Measurements from ENCODE around the gene REEP6. TPM values are rescaled to one million over a fixed set of nuclear protein-coding genes. Genes with fewer than 3 reads are reported as not detected.

Gene REEP6
- total and polyA plus RNA-seq, 2 of the 8 experiments (the other 6 are each of a cell fraction or from before 2014, with no cell fraction given), result 12.6 to 20.7 TPM

- Histone ChIP-seq H3K18ac (ENCODE audit: extremely low read depth, low read length) (no peak overlapping the region), H2BK20ac (ENCODE audit: low read length) (no peak overlapping the region), H3K14ac (ENCODE audit: insufficient read length) (no peak overlapping the region), H3K4ac (replicated peaks; ENCODE audit: insufficient read length, low read depth, low read length) (no peak overlapping the region), H3K23ac (ENCODE audit: insufficient read length) (no peak overlapping the region), H4K91ac (replicated peaks; ENCODE audit: insufficient read length, low read length) (no peak overlapping the region), H4K20me1 (replicated peaks in 1 of 2; ENCODE audit: control insufficient read depth in 1 of 2, insufficient read depth in 2 of 2, low read length in 2 of 2) (peaks cover 13 to 14% of the 10 kb centered on the region in 2 experiments), H2AFZ (ENCODE audit: low read length) (no peak overlapping the region), H3K79me1 (ENCODE audit: low read depth, low read length) (no peaks in the 10 kb centered on the region), H2BK120ac (replicated peaks; ENCODE audit: low read depth, low read length) (no peak overlapping the region), H3K9ac (replicated peaks in 1 of 4; ENCODE audit: extremely low read depth in 1 of 4, low read depth in 3 of 4, low read length in 3 of 4) (no peak overlapping the region), H2BK5ac (ENCODE audit: low read depth, low read length) (no peak overlapping the region), H2AK5ac (ENCODE audit: low read depth, low read length) (no peak overlapping the region), H3K4me3 (ENCODE audit: extremely low read depth in 1 of 4, insufficient read depth in 2 of 4, low read depth in 3 of 4, low read length in 4 of 4) (no peak overlapping the region), H3K27me3 (replicated peaks in 1 of 4; ENCODE audit: control insufficient read depth in 3 of 4, extremely low read depth in 1 of 4, insufficient read depth in 3 of 4, low read length in 3 of 4) (peaks cover 34 to 58% (median 52%) of the 10 kb centered on the region in 4 experiments), H4K5ac (ENCODE audit: insufficient read length, low read depth, low read length) (no peak overlapping the region), H3K56ac (replicated peaks; ENCODE audit: insufficient read length, low read depth, low read length) (no peak overlapping the region), H2BK12ac (ENCODE audit: low read depth, low read length) (no peak overlapping the region), H2BK15ac (ENCODE audit: low read length) (no peak overlapping the region), H3K79me2 (ENCODE audit: control insufficient read depth in 1 of 2, insufficient read depth in 2 of 2, low read length in 2 of 2) (no peaks in the 10 kb centered on the region), H3K9me3 (ENCODE audit: insufficient read depth in 2 of 2, low read depth in 1 of 2, low read length in 1 of 2) (no peaks in the 10 kb centered on the region), H3K23me2 (ENCODE audit: low read depth, low read length) (peaks cover 4% of the 10 kb centered on the region; the same call in 1 of the 2 replicates), H3K4me1 (replicated peaks in 1 of 4; ENCODE audit: control insufficient read depth in 3 of 4, insufficient read depth in 4 of 4, low read length in 3 of 4) (peaks cover 0 to 37% (median 23%) of the 10 kb centered on the region in 4 experiments; a peak in 6 of 7 replicates), H4K8ac (ENCODE audit: extremely low read depth, insufficient read depth, low read length) (no peak overlapping the region), H3K4me2 (ENCODE audit: insufficient read depth in 1 of 2, low read depth in 2 of 2, low read length in 2 of 2) (no peak overlapping the region), H3K36me3 (ENCODE audit: control insufficient read depth in 2 of 4, insufficient read depth in 4 of 4, low read length in 3 of 4) (no peaks in the 10 kb centered on the region), H3K27ac (ENCODE audit: low read depth, low read length) (no peak overlapping the region)
- CTCF ChIA-PET (ENCODE audit: partially characterized antibody), result interaction anchor here (0.6 to 1.3 kb wide), 4 partner anchors 12 to 34 kb away, joined by 3 to 6 read pairs (median 4); no protein-coding TSS in a partner anchor
- 88% methylated on average over 9 of the region's 9 CpGs; no CpG with 5 or more reads in 1 of the 2 experiments for WGBS, 2 experiments (ENCODE audit: extremely low coverage in 1 of 2, insufficient coverage in 1 of 2, insufficient read length in 1 of 2, insufficient replicate concordance in 2 of 2, low coverage in 1 of 2, low lambda C conversion rate in 2 of 2, missing lambda C conversion rate in 1 of 2)
- FAIRE-seq, result no peak
- POLR2A ChIA-PET (ENCODE audit: partially characterized antibody), result interaction anchor here (1.9 kb wide), 1 partner anchor 179 kb away, joined by 6 read pairs; the partner anchor contains the start of gene CIRBP
- no peak for DNase-seq (ENCODE audit: low read depth in 1 of 2, low spot score in 2 of 2)
- TF ChIP-seq CREB1 (IDR thresholded peaks at IDR 0.05) (no peak), POU5F1 (IDR thresholded peaks at IDR 0.05; ENCODE audit: low read depth, low read length) (no peak), KDM5A (IDR thresholded peaks at IDR 0.05; ENCODE audit: low read length) (no peak), SP1 (IDR thresholded peaks at IDR 0.05; ENCODE audit: low read depth, low read length) (no peak), ATF2 (IDR thresholded peaks at IDR 0.05; ENCODE audit: low read length) (no peak), KDM4A (IDR thresholded peaks at IDR 0.05; ENCODE audit: low read depth, low read length, severe bottlenecking) (no peak), FOSL1 (IDR thresholded peaks at IDR 0.05; ENCODE audit: insufficient read depth, low read depth, low read length) (no peak), ASH2L (IDR thresholded peaks at IDR 0.05; ENCODE audit: low read length) (no peak)
- TF ChIP-seq, protein P1, sequence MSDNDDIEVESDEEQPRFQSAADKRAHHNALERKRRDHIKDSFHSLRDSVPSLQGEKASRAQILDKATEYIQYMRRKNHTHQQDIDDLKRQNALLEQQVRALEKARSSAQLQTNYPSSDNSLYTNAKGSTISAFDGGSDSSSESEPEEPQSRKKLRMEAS (IDR thresholded peaks at IDR 0.05), result no peak
- TF ChIP-seq, protein P2, sequence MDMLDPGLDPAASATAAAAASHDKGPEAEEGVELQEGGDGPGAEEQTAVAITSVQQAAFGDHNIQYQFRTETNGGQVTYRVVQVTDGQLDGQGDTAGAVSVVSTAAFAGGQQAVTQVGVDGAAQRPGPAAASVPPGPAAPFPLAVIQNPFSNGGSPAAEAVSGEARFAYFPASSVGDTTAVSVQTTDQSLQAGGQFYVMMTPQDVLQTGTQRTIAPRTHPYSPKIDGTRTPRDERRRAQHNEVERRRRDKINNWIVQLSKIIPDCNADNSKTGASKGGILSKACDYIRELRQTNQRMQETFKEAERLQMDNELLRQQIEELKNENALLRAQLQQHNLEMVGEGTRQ (IDR thresholded peaks at IDR 0.05; ENCODE audit: low read length), result no peak
- TF ChIP-seq, protein P3, sequence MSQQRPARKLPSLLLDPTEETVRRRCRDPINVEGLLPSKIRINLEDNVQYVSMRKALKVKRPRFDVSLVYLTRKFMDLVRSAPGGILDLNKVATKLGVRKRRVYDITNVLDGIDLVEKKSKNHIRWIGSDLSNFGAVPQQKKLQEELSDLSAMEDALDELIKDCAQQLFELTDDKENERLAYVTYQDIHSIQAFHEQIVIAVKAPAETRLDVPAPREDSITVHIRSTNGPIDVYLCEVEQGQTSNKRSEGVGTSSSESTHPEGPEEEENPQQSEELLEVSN (IDR thresholded peaks at IDR 0.05), result no peak
These were observed 43.0 kb upstream of the REEP6 start for GRCh38 chr19:1447944-1448343.

All from H1 (cell line).